Activated T-helper 17 cell treated with anti-CD3 and anti-CD28 coated beads, Interleukin-2, amount 50 U/mL, for 72 hours (primary cell): ENCODE data around the gene TRIO. TPM values are rescaled to one million over a fixed set of nuclear protein-coding genes. Genes with fewer than 3 reads are reported as not detected.
A peak's percentile ranks its signal among the peaks of the same experiment; 100 is the strongest.

Experiments used
- ATAC-seq: fragments of 150-1000 bp; cut with Tn5 transposase; replicated peaks from 2 replicates; pipeline ENCODE4 v1.10.0; 2021; ENCODE audit warnings: mild to moderate bottlenecking, moderate library complexity
- H3K27ac Mint-ChIP-seq: one replicate; pipeline ENCODE4 v1.8.0; 2022; ENCODE audit warnings: mixed read lengths
- H3K27me3 Mint-ChIP-seq: one replicate; pipeline ENCODE4 v1.8.0; 2022; ENCODE audit warnings: mixed read lengths
- H3K36me3 Mint-ChIP-seq: one replicate; pipeline ENCODE4 v1.8.0; 2022; ENCODE audit warnings: low read depth, mild to moderate bottlenecking, mixed read lengths
- H3K4me1 Mint-ChIP-seq: one replicate; pipeline ENCODE4 v1.8.0; 2022; ENCODE audit warnings: mixed read lengths
- H3K4me3 Mint-ChIP-seq: one replicate; pipeline ENCODE4 v1.8.0; 2022; ENCODE audit warnings: mild to moderate bottlenecking, mixed read lengths
- H3K9me3 Mint-ChIP-seq: one replicate; pipeline ENCODE4 v1.8.0; 2022; ENCODE audit warnings: mixed read lengths
- total RNA-seq, 2 donors: library from RNA; stranded (reverse); gene quantifications; one replicate each; pipeline ENCODE4 v1.2.3, GENCODE V29; 2022

Gene TRIO
- total RNA-seq, 2 donors from 2014 or later = 13.6 to 21.5 TPM

GRCh38 chr5:14332038-14332631 is 189.0 kb downstream of the TRIO start:
- Mint-ChIP-seq H3K27me3 (no peaks in the 10 kb centered on the region), H3K4me1 (no peaks in the 10 kb centered on the region), H3K36me3 (no peaks in the 10 kb centered on the region), H3K9me3 (no peaks in the 10 kb centered on the region), H3K27ac (no peak overlapping the region), H3K4me3 (no peak overlapping the region)
- no peak for ATAC-seq

DNA sequence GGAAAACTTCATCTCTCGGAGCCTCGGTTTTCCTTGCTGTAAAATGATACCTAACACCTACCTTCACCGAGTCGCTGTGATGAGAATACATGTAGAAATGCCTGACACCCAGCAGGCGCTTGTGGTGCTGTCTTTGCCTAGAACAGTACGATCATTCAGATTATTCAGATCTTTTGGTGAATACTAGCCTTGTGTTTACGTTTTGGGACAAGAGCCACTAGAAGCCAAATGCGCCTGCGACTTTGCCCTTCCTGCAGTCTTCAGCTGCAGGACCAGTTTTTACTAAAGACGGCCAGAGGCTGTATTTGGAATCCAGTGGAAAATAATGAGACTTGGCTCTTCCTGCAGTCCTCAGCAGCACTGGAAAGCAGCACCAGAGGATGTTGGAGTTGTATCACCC is 189.6 kb downstream of the TRIO start:
- Mint-ChIP-seq H3K4me1 (no peaks in the 10 kb centered on the region), H3K36me3 (no peaks in the 10 kb centered on the region), H3K9me3 (no peaks in the 10 kb centered on the region), H3K27ac (no peak overlapping the region), H3K4me3 (no peak overlapping the region), H3K27me3 (no peaks in the 10 kb centered on the region)
- no peak for ATAC-seq

GRCh38 chr5:14337593-14337992 is 194.5 kb downstream of the TRIO start:
- H3K27ac Mint-ChIP-seq = no peak overlapping the region
- H3K36me3 Mint-ChIP-seq = no peaks in the 10 kb centered on the region
- no peak overlapping the region for H3K4me3 Mint-ChIP-seq
- H3K27me3 Mint-ChIP-seq = no peaks in the 10 kb centered on the region
- H3K9me3 Mint-ChIP-seq = no peaks in the 10 kb centered on the region
- ATAC-seq = no peak
- H3K4me1 Mint-ChIP-seq = no peaks in the 10 kb centered on the region

- no peak for ATAC-seq
- H3K36me3 Mint-ChIP-seq = no peaks in the 10 kb centered on the region
- peaks cover 4% of the 10 kb centered on the region for H3K27me3 Mint-ChIP-seq
- H3K9me3 Mint-ChIP-seq = no peaks in the 10 kb centered on the region
- no peaks in the 10 kb centered on the region for H3K4me1 Mint-ChIP-seq
- H3K27ac Mint-ChIP-seq = no peak overlapping the region
- no peak overlapping the region for H3K4me3 Mint-ChIP-seq
These were observed 196.3 kb downstream of the TRIO start for GRCh38 chr5:14339468-14339867.

- H3K27ac Mint-ChIP-seq = no peak overlapping the region
- ATAC-seq = no peak
- peaks cover 7% of the 10 kb centered on the region for H3K27me3 Mint-ChIP-seq
- no peaks in the 10 kb centered on the region for H3K9me3 Mint-ChIP-seq
- no peak overlapping the region for H3K4me3 Mint-ChIP-seq
- no peaks in the 10 kb centered on the region for H3K4me1 Mint-ChIP-seq
- H3K36me3 Mint-ChIP-seq = no peaks in the 10 kb centered on the region
These were observed 198.6 kb downstream of the TRIO start for GRCh38 chr5:14341571-14342230.

GRCh38 chr5:14342306-14342705 is 199.2 kb downstream of the TRIO start:
- H3K4me1 Mint-ChIP-seq = no peaks in the 10 kb centered on the region
- no peaks in the 10 kb centered on the region for H3K9me3 Mint-ChIP-seq
- ATAC-seq = peak; percentile 35
- no peak overlapping the region for H3K27ac Mint-ChIP-seq
- peaks cover 7% of the 10 kb centered on the region for H3K27me3 Mint-ChIP-seq
- H3K4me3 Mint-ChIP-seq = no peak overlapping the region
- H3K36me3 Mint-ChIP-seq = no peaks in the 10 kb centered on the region

- no peak for ATAC-seq
- no peak overlapping the region for H3K27ac Mint-ChIP-seq
- H3K27me3 Mint-ChIP-seq = peaks cover 7% of the 10 kb centered on the region
These were observed 200.2 kb downstream of the TRIO start for GRCh38 chr5:14343376-14343775.

DNA sequence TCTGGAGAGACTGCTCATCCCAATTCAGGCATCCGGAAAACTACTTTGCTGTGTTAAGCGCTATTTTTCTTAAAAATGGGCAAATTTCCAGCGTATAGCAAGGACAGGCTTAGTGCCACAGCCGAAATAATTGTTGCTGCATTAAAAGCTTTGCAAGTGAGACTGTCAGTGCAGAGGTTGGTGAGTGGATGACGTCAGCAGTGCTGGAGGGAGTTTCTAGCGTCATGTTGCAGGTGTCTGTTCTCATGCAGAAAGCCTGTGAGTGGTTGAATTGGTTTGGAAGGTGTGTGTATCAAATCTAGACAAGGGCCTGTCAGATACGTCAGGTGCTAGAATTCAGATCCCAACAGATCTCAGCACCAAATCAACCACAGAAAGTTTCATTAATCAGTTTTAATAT is 204.4 kb downstream of the TRIO start:
- no peak for ATAC-seq
- no peaks in the 10 kb centered on the region for H3K9me3 Mint-ChIP-seq
- peaks cover 7% of the 10 kb centered on the region for H3K27me3 Mint-ChIP-seq
- no peaks in the 10 kb centered on the region for H3K4me1 Mint-ChIP-seq
- H3K4me3 Mint-ChIP-seq = no peak overlapping the region
- H3K27ac Mint-ChIP-seq = no peak overlapping the region
- H3K36me3 Mint-ChIP-seq = no peaks in the 10 kb centered on the region

More at GRCh38 chr5:14343376-14343775, 200.2 kb downstream of the TRIO start:
- Mint-ChIP-seq H3K4me3 (no peak overlapping the region), H3K36me3 (no peaks in the 10 kb centered on the region), H3K4me1 (no peaks in the 10 kb centered on the region), H3K9me3 (no peaks in the 10 kb centered on the region)

DNA sequence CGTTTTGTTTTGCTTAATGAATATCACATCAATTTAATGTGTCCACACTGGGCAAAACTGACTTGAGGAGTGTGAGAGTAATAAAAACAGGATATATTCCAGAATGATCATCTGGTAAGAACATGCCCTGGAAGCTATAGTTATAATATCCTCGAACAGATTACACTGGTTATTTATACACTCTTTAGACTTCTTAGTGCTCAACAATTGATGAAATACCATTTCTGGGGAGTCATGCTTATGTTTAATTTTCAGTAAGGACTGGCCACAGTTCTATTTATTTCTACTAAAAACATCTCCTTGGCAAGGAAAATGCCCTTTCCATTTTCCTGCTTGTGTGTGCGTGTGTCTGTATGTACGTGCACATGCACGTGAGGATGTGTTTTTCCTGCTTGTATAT is 205.0 kb downstream of the TRIO start:
- ATAC-seq = no peak
- H3K9me3 Mint-ChIP-seq = no peaks in the 10 kb centered on the region
- H3K27ac Mint-ChIP-seq = no peak overlapping the region
- H3K27me3 Mint-ChIP-seq = peaks cover 6% of the 10 kb centered on the region
- no peak overlapping the region for H3K4me3 Mint-ChIP-seq
- H3K4me1 Mint-ChIP-seq = no peaks in the 10 kb centered on the region
- no peaks in the 10 kb centered on the region for H3K36me3 Mint-ChIP-seq

DNA sequence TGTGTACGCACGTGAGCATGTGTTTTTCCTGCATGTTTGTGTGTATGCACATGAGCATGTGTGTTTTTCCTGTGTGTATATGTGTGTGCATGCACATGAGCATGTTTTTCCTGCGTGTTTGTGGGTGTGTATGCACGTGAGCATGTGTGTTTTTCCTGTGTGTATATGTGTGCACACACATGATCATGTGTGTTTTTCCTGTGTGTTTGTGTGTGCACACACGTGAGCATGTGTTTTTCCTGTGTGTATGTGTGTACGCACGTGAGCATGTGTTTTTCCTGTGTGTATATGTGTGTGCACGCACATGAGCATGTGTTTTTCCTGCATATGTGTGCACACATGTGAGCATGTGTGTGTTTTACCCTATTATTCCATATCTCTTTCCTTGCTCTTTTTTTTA is 205.9 kb downstream of the TRIO start:
- Mint-ChIP-seq H3K27me3 (peaks cover 3% of the 10 kb centered on the region), H3K4me1 (no peaks in the 10 kb centered on the region), H3K9me3 (no peaks in the 10 kb centered on the region), H3K36me3 (no peaks in the 10 kb centered on the region), H3K27ac (no peak overlapping the region), H3K4me3 (no peak overlapping the region)
- ATAC-seq = no peak

- no peak overlapping the region for H3K4me3 Mint-ChIP-seq
- no peaks in the 10 kb centered on the region for H3K27me3 Mint-ChIP-seq
- H3K27ac Mint-ChIP-seq = no peak overlapping the region
- no peak for ATAC-seq
- no peaks in the 10 kb centered on the region for H3K4me1 Mint-ChIP-seq
- H3K9me3 Mint-ChIP-seq = no peaks in the 10 kb centered on the region
- no peaks in the 10 kb centered on the region for H3K36me3 Mint-ChIP-seq
These were observed 208.0 kb downstream of the TRIO start for GRCh38 chr5:14351086-14351661.

GRCh38 chr5:14351845-14352712 is 208.9 kb downstream of the TRIO start:
- Mint-ChIP-seq H3K27me3 (no peaks in the 10 kb centered on the region), H3K4me1 (no peaks in the 10 kb centered on the region), H3K27ac (no peak overlapping the region), H3K36me3 (no peaks in the 10 kb centered on the region), H3K9me3 (no peaks in the 10 kb centered on the region), H3K4me3 (no peak overlapping the region)
- ATAC-seq = peak; percentile 83

DNA sequence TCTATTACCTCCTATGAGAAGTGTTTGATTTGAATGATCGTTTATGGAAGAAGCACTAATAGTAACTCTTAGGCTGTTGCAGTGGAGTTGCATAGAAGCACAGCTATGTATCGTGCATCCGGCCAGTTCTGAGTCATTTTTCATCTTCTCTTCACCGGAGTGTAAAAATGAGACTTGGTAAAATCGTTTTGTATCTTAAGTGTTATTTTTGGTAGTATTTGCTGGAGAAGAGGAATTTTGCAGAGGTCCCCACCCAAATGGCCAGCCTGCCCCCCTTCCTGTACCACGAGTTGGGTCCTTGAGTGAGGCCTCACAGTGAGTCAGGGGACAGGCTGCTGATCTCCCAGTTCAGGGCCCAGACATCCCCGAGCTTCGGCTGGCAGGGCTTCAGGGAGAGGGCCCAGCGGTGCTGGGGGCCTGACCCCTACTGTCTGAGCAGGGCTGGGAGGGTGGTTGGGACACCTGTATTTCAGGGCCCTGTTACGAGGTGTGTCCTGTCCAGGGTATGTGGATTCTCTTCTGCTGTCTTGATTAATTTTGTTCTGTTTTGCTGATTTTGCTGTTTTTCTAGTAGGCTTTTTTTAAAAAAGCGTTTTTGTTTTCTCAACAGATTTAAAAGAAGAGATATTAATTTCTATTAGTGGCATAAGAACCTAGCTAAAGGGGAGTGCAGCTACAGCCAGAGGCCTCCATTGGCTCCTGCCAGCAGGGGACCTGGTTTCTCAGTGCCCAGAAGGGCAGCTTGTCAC is 210.8 kb downstream of the TRIO start:
- no peak overlapping the region for H3K4me3 Mint-ChIP-seq
- no peaks in the 10 kb centered on the region for H3K4me1 Mint-ChIP-seq
- no peak overlapping the region for H3K27ac Mint-ChIP-seq
- no peak for ATAC-seq
- H3K27me3 Mint-ChIP-seq = no peaks in the 10 kb centered on the region
- H3K36me3 Mint-ChIP-seq = no peaks in the 10 kb centered on the region
- H3K9me3 Mint-ChIP-seq = no peaks in the 10 kb centered on the region

GRCh38 chr5:14355391-14355790 is 212.2 kb downstream of the TRIO start:
- no peaks in the 10 kb centered on the region for H3K9me3 Mint-ChIP-seq
- no peaks in the 10 kb centered on the region for H3K4me1 Mint-ChIP-seq
- no peaks in the 10 kb centered on the region for H3K36me3 Mint-ChIP-seq
- ATAC-seq = no peak
- H3K27me3 Mint-ChIP-seq = no peaks in the 10 kb centered on the region
- no peak overlapping the region for H3K27ac Mint-ChIP-seq
- no peak overlapping the region for H3K4me3 Mint-ChIP-seq
